Activated B cell treated with CpG ODN at 0.5 μM for 24 hours (primary cell): ENCODE measurements around the gene SEPHS2. TPM values are rescaled to one million over a fixed set of nuclear protein-coding genes. Genes with fewer than 3 reads are reported as not detected.

Experiments used
- ATAC-seq: fragments of 200-7000 bp; cut with Tn5 transposase; one replicate; pipeline ENCODE4 v1.10.0; 2021; ENCODE audit warnings: low read depth, mild to moderate bottlenecking, moderate library complexity
- CTCF ChIA-PET: fragments of 350-600 bp; sonication (Branson Sonifier 250); formaldehyde crosslinking; loops from one replicate; lab custom pipeline; 2021; ENCODE audit warnings: antibody characterized with exemption; lab: Charles Lee
- POLR2A ChIA-PET: fragments of 350-600 bp; sonication (Branson Sonifier 250); formaldehyde crosslinking; loops from one replicate; lab custom pipeline; 2021; ENCODE audit warnings: antibody characterized with exemption; lab: Charles Lee
- DNase-seq: peaks from one replicate; pipeline ENCODE4 v3.0.0; 2022
- H3K27ac Mint-ChIP-seq: one replicate; pipeline ENCODE4 v1.8.0; 2020; ENCODE audit warnings: mixed read lengths
- H3K27me3 Mint-ChIP-seq: one replicate; pipeline ENCODE4 v1.8.0; 2021; ENCODE audit warnings: mixed read lengths
- H3K36me3 Mint-ChIP-seq: one replicate; pipeline ENCODE4 v1.8.0; 2021; ENCODE audit warnings: low read depth, mixed read lengths
- H3K4me1 Mint-ChIP-seq: one replicate; pipeline ENCODE4 v1.8.0; 2021; ENCODE audit warnings: mixed read lengths
- H3K4me3 Mint-ChIP-seq: one replicate; pipeline ENCODE4 v1.8.0; 2020; ENCODE audit warnings: mild to moderate bottlenecking, mixed read lengths
- H3K9me3 Mint-ChIP-seq: one replicate; pipeline ENCODE4 v1.8.0; 2020; ENCODE audit warnings: mixed read lengths
- intact Hi-C: fragments of 100-400 bp; cut with micrococcal nuclease; formaldehyde crosslinking; loops from one replicate; pipeline ENCODE4 v1.15.1; 2024
- total RNA-seq: library from RNA; stranded (reverse); gene quantifications from 2 replicates; pipeline ENCODE4 v1.2.3, GENCODE V29; 2022
- TF ChIP-seq, protein P1 (sequence below): fragments of 200-600 bp; IDR thresholded peaks from one replicate; pipeline ENCODE4 v1.8.0; 2022; ENCODE audit warnings: antibody characterized with exemption, mild to moderate bottlenecking

Gene SEPHS2
- total RNA-seq, 1 donor from 2014 or later, result 80.0 TPM

DNA sequence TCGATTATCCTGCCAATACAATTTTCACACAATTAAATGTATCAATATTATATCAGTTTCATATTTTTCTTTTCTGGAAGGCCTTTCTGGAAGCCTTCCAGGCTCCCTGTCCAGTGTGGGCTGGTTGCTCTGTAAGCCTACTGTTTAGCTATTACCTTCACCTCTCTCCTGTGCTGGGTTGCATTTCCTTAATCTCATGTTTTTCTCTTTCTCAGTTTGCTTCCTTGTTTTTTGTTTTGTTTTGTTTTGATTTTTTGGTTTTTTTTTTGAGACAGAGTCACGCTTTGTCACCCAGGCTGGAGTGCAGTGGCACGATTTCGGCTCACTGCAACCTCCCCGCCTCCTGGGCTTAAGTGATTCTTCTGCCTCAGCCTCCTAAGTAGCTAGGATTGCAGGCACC is 6.8 kb downstream of the SEPHS2 start:
- CTCF ChIA-PET, result interaction anchor here (1.5 to 2.4 kb wide), 3 partner anchors 8 to 97 kb away, joined by 3 to 13 read pairs (median 5); partner anchors contain the start of gene DCTPP1
- Mint-ChIP-seq H3K9me3 (no peaks in the 10 kb centered on the region), H3K27ac (peak overlapping the region; percentile 73), H3K27me3 (no peaks in the 10 kb centered on the region), H3K4me3 (peak overlapping the region; percentile 55), H3K4me1 (peaks cover 31% of the 10 kb centered on the region), H3K36me3 (peaks cover 10% of the 10 kb centered on the region)
- DNase-seq (no peak), ATAC-seq (peak; percentile 23)
- TF ChIP-seq, protein P1, sequence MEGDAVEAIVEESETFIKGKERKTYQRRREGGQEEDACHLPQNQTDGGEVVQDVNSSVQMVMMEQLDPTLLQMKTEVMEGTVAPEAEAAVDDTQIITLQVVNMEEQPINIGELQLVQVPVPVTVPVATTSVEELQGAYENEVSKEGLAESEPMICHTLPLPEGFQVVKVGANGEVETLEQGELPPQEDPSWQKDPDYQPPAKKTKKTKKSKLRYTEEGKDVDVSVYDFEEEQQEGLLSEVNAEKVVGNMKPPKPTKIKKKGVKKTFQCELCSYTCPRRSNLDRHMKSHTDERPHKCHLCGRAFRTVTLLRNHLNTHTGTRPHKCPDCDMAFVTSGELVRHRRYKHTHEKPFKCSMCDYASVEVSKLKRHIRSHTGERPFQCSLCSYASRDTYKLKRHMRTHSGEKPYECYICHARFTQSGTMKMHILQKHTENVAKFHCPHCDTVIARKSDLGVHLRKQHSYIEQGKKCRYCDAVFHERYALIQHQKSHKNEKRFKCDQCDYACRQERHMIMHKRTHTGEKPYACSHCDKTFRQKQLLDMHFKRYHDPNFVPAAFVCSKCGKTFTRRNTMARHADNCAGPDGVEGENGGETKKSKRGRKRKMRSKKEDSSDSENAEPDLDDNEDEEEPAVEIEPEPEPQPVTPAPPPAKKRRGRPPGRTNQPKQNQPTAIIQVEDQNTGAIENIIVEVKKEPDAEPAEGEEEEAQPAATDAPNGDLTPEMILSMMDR, result no peak
- POLR2A ChIA-PET, result interaction anchor here (0.6 to 2.5 kb wide), 12 partner anchors 9 to 504 kb away, joined by 3 to 20 read pairs (median 4); partner anchors contain the start of genes DCTPP1, ITGAL and ZNF771
- intact Hi-C loops, result no loop called here

DNA sequence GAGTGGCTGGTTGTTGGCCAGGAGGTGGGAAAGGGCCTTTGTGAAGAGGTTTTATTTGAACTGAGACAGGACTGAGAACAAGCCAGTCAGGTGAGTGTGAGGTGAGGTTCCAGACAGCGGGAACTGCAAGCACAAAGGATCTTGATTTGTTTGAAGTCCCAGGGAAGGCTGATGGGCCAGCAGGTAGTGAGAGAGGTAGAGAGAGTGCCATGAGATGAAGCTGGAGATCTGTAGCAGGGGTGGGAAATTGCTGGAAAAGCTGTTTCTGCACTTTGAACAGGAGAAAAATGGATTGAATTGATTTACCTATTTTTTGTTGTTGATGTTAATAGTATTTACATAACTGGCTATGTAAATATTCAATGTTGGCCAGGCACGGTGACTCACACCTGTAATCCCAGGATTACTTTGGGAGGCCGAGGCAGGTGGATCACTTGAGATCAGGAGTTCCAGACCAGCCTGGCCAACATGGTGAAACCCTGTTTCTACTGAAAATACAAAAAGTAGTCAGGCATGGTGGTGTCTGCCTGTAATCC is 8.1 kb downstream of the SEPHS2 start:
- H3K4me3 Mint-ChIP-seq, result no peak overlapping the region
- DNase-seq (no peak), ATAC-seq (no peak)
- H3K27ac Mint-ChIP-seq, result peak overlapping the region; percentile 10
- POLR2A ChIA-PET, result interaction anchor here (0.5 to 0.6 kb wide), 2 partner anchors 68 to 197 kb away, joined by 6 to 7 read pairs; no protein-coding TSS in a partner anchor
- H3K36me3 Mint-ChIP-seq, result no peaks in the 10 kb centered on the region
- intact Hi-C loops, result no loop called here
- no peaks in the 10 kb centered on the region for H3K27me3 Mint-ChIP-seq
- peaks cover 22% of the 10 kb centered on the region for H3K4me1 Mint-ChIP-seq
- CTCF ChIA-PET, result no interaction called here
- no peaks in the 10 kb centered on the region for H3K9me3 Mint-ChIP-seq
- TF ChIP-seq, protein P1, result no peak

DNA sequence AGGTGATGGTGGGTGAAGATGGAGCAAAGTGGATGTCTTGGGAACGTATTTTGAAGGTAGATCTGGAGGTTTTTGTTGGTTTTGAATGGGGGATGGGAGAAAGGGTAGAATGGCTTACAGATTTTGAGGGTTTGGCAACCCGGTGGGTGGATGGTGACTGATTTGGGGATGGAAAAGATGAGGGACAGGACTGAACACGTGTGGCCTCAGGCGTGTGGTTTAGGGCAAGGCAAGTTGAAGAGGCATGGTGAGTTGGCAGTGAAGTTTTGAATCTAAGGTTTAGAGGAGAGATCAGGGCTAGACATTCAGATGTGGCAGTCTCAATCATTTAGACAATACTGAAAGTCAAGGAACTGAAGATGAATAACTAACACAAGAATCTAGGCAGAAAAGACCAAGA is 10.8 kb downstream of the SEPHS2 start:
- H3K27me3 Mint-ChIP-seq, result no peaks in the 10 kb centered on the region
- CTCF ChIA-PET, result no interaction called here

DNA sequence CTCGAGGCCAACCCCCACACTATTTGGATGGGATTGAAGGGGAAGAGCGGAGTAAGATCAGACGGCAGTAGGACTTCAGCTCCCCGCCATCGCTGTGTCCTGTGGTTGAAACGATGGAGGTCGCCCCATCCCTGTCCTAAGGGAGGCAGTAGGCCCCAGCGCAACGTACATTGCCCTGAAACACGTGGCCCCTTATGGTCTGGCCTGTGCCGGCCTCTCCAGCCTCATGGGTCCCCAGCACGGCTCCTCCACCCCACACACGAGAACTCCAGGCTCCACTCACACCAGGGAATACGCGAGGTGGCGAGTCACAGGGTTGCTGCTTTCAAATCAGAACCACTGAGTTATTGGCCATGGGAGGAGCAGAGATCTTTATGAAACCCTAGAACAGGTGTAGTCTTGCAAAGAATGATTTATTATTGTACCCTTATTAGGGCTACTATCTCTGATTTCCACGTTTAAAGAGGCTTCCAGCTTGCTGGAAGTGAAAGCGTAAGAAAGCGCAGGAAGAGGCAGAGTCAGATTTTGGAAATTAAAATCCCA is 15.2 kb downstream of the SEPHS2 start:
- Mint-ChIP-seq H3K27me3 (no peaks in the 10 kb centered on the region), H3K9me3 (no peaks in the 10 kb centered on the region), H3K27ac (no peak overlapping the region), H3K4me3 (no peak overlapping the region), H3K36me3 (peaks cover 22% of the 10 kb centered on the region), H3K4me1 (peaks cover 2% of the 10 kb centered on the region)
- CTCF ChIA-PET, result interaction anchor here (0.7 to 3.8 kb wide), 32 partner anchors 9 to 267 kb away, joined by 3 to 35 read pairs (median 5); partner anchors contain the start of genes ITGAL, ZNF48, ZNF688 and ZNF747
- no peak for DNase-seq
- intact Hi-C loops, result loop anchor here (1.0 to 2.0 kb wide), 16 partner anchors 12 to 268 kb away; partner anchors contain the start of genes FBRS, PRR14, SEPHS2 and SRCAP
- peak; percentile 5 for ATAC-seq
- POLR2A ChIA-PET, result interaction anchor here (0.5 to 2.7 kb wide), 40 partner anchors 9 to 836 kb away, joined by 3 to 51 read pairs (median 8); partner anchors contain the start of genes CD2BP2, CORO1A, FBRS and ITGAL
- TF ChIP-seq, protein P1, result no peak

More for the DNA sequence above, 10.8 kb downstream of the SEPHS2 start:
- Mint-ChIP-seq H3K9me3 (no peaks in the 10 kb centered on the region), H3K36me3 (no peaks in the 10 kb centered on the region), H3K27ac (no peak overlapping the region), H3K4me1 (peaks cover 13% of the 10 kb centered on the region), H3K4me3 (no peak overlapping the region)
- TF ChIP-seq, protein P1, result no peak
- POLR2A ChIA-PET, result interaction anchor here (0.8 to 1.4 kb wide), 2 partner anchors 10 to 93 kb away, joined by 4 read pairs; no protein-coding TSS in a partner anchor
- intact Hi-C loops, result no loop called here
- no peak for DNase-seq
- ATAC-seq, result no peak
